ENCODE results near the gene SNX10.

The SNX10 gene

GRCh38 chr7:26404189-26404996 is 112.7 kb downstream of the SNX10 start:
- DNase-seq (ENCODE audit: low read depth), result no peak

- no peak for DNase-seq (ENCODE audit: low read depth)
Measured at GRCh38 chr7:26406433-26406832, 114.8 kb downstream of the SNX10 start.

- DNase-seq (ENCODE audit: low read depth), result no peak
Measured at GRCh38 chr7:26409661-26410547, 118.2 kb downstream of the SNX10 start.

- no peak for DNase-seq (ENCODE audit: low read depth)
Measured at GRCh38 chr7:26413007-26413691, 121.5 kb downstream of the SNX10 start.

- no peak for DNase-seq (ENCODE audit: low read depth)
Measured at GRCh38 chr7:26416004-26416403, 124.3 kb downstream of the SNX10 start.

- no peak for DNase-seq (ENCODE audit: low read depth)
Measured at GRCh38 chr7:26417911-26418413, 126.3 kb downstream of the SNX10 start.

- no peak for DNase-seq (ENCODE audit: low read depth)
Measured at GRCh38 chr7:26419198-26419597, 127.5 kb downstream of the SNX10 start.

GRCh38 chr7:26420422-26421019 is 128.9 kb downstream of the SNX10 start:
- no peak for DNase-seq (ENCODE audit: low read depth)

GRCh38 chr7:26422761-26423160 is 131.1 kb downstream of the SNX10 start:
- no peak for DNase-seq (ENCODE audit: low read depth)

- no peak for DNase-seq (ENCODE audit: low read depth)
Measured at GRCh38 chr7:26423436-26423835, 131.8 kb downstream of the SNX10 start.
